IMR-90 (cell line): ENCODE results near the gene TENT4B. TPM values are rescaled to one million over a fixed set of nuclear protein-coding genes. Genes with fewer than 3 reads are reported as not detected.

Source experiments
- ATAC-seq: fragments of 200-7000 bp; cut with Tn5 transposase; 2 replicates; pipeline ENCODE4 v1.9.1; 2020; ENCODE audit warnings: low read depth, mild to moderate bottlenecking, moderate library complexity
- BruUV-seq: library from RNA; stranded (reverse); fragments of 400-500 nt; replicated peaks from 2 replicates; lab custom pipeline; 2021; lab: Mats Ljungman, UMichigan
- CTCF ChIA-PET: fragments of 300-600 bp; formaldehyde crosslinking; extraction: SDS; loops from one replicate; lab custom pipeline; 2021; ENCODE audit warnings: antibody characterized with exemption; lab: Yijun Ruan, JAX
- POLR2A ChIA-PET: fragments of 300-600 bp; sonication (Branson Sonifier 250); formaldehyde crosslinking; loops from one replicate; lab custom pipeline; 2022; ENCODE audit warnings: antibody characterized with exemption; ENCODE audit not compliant: unreplicated experiment; lab: Charles Lee
- DNase-seq: peaks from one replicate; pipeline ENCODE4 v3.0.0; 2013
- H2AFZ ChIP-seq: replicated peaks from 2 replicates; pipeline ENCODE3; 2013; ENCODE audit warnings: low read length, mild to moderate bottlenecking; ENCODE audit not compliant: poor library complexity
- H2AK5ac ChIP-seq: 2 replicates; pipeline ENCODE4 v1.6.1; 2013; ENCODE audit warnings: low read depth, low read length, inconsistent platforms
- H2AK9ac ChIP-seq: replicated peaks from 2 replicates; pipeline ENCODE3; 2013; ENCODE audit warnings: mild to moderate bottlenecking, low read depth, low read length, moderate library complexity; ENCODE audit not compliant: poor library complexity
- H2BK120ac ChIP-seq: 2 replicates; pipeline ENCODE4 v1.6.1; 2013; ENCODE audit warnings: low read depth, low read length, inconsistent platforms
- H2BK15ac ChIP-seq: 3 replicates; pipeline ENCODE4 v1.6.1; 2013; ENCODE audit warnings: low read depth, low read length, inconsistent platforms
- H2BK20ac ChIP-seq: 2 replicates; pipeline ENCODE4 v1.6.1; 2013; ENCODE audit warnings: low read depth, mild to moderate bottlenecking, inconsistent platforms, low read length, moderate library complexity
- H2BK5ac ChIP-seq: 2 replicates; pipeline ENCODE4 v1.6.1; 2013; ENCODE audit warnings: mild to moderate bottlenecking, low read depth, low read length, inconsistent platforms; ENCODE audit not compliant: poor library complexity, severe bottlenecking
- H3K14ac ChIP-seq: replicated peaks from 2 replicates; pipeline ENCODE4 v1.6.1; 2013; ENCODE audit warnings: low read depth, low read length, inconsistent platforms
- H3K18ac ChIP-seq: 2 replicates; pipeline ENCODE4 v1.6.1; 2013; ENCODE audit warnings: low read depth, low read length, control low read depth
- H3K23ac ChIP-seq: 2 replicates; pipeline ENCODE4 v1.6.1; 2013; ENCODE audit warnings: low read depth, low read length, inconsistent platforms
- H3K27ac ChIP-seq: 2 replicates; pipeline ENCODE4 v1.5.1; 2013; ENCODE audit warnings: mild to moderate bottlenecking, control low read depth, low read length; ENCODE audit not compliant: insufficient read depth
- H3K27me3 ChIP-seq: 2 replicates; pipeline ENCODE4 v1.6.1; 2013; ENCODE audit warnings: low read length; ENCODE audit not compliant: control insufficient read depth, insufficient read depth
- H3K36me3 ChIP-seq: 2 replicates; pipeline ENCODE4 v1.6.1; 2013; ENCODE audit warnings: low read length, mixed read lengths; ENCODE audit not compliant: control insufficient read depth, insufficient read depth
- H3K4ac ChIP-seq: 2 replicates; pipeline ENCODE4 v1.6.1; 2013; ENCODE audit warnings: low read depth, low read length, inconsistent platforms
- H3K4me1 ChIP-seq: 2 replicates; pipeline ENCODE4 v1.6.1; 2013; ENCODE audit warnings: low read length, mixed read lengths; ENCODE audit not compliant: control insufficient read depth, insufficient read depth
- H3K4me2 ChIP-seq: 2 replicates; pipeline ENCODE4 v1.6.1; 2013; ENCODE audit warnings: low read depth, mild to moderate bottlenecking, control low read depth, low read length, moderate library complexity
- H3K4me3 ChIP-seq: 2 replicates; pipeline ENCODE4 v1.5.1; 2013; ENCODE audit warnings: low read depth, mild to moderate bottlenecking, control low read depth, low read length, moderate library complexity; ENCODE audit not compliant: insufficient read depth
- H3K56ac ChIP-seq: 2 replicates; pipeline ENCODE4 v1.6.1; 2013; ENCODE audit warnings: low read length, inconsistent platforms; ENCODE audit not compliant: insufficient read depth; ENCODE audit errors: extremely low read depth
- H3K79me1 ChIP-seq, 2 experiments: 2 replicates each; pipeline ENCODE4 v1.6.1; 2013; ENCODE audit warnings: low read length in 2 of 2, inconsistent platforms in 1 of 2, low read depth in 1 of 2
- H3K9ac ChIP-seq: 2 replicates; pipeline ENCODE4 v1.6.1; 2013; ENCODE audit warnings: low read depth, low read length, control low read depth
- H3K9me1 ChIP-seq: 2 replicates; pipeline ENCODE4 v1.6.1; 2013; ENCODE audit warnings: low read length, inconsistent platforms; ENCODE audit not compliant: insufficient read depth
- H3K9me3 ChIP-seq: 2 replicates; pipeline ENCODE4 v1.6.1; 2013; ENCODE audit warnings: low read length; ENCODE audit not compliant: control insufficient read depth, insufficient read depth
- H4K20me1 ChIP-seq: 2 replicates; pipeline ENCODE4 v1.6.1; 2013; ENCODE audit warnings: low read length, inconsistent platforms; ENCODE audit not compliant: insufficient read depth
- H4K5ac ChIP-seq: 2 replicates; pipeline ENCODE4 v1.6.1; 2013; ENCODE audit warnings: mild to moderate bottlenecking, low read depth, low read length, control low read depth
- H4K8ac ChIP-seq, 2 experiments: 2 replicates each; pipeline ENCODE4 v1.6.1; 2013; ENCODE audit warnings: low read depth in 2 of 2, low read length in 2 of 2, control low read depth in 1 of 2, inconsistent platforms in 1 of 2
- H4K91ac ChIP-seq: 2 replicates; pipeline ENCODE4 v1.6.1; 2013; ENCODE audit warnings: low read depth, low read length, inconsistent platforms; ENCODE audit not compliant: insufficient read depth
- BHLHE40 ChIP-seq: fragments of 150-350 bp; IDR thresholded peaks from 2 replicates; pipeline ENCODE4 v1.6.1; 2016; ENCODE audit warnings: mild to moderate bottlenecking, low read depth, low read length
- CHD1 ChIP-seq: IDR thresholded peaks from 2 replicates; pipeline ENCODE4 v1.6.1; 2012; ENCODE audit warnings: low read depth, low read length, improper control_type of control experiment
- CTCF ChIP-seq: conservative IDR thresholded peaks from 2 replicates; pipeline ENCODE4 v1.5.1; 2012; ENCODE audit warnings: mild to moderate bottlenecking, low read depth, low read length, improper control_type of control experiment
- ELK1 ChIP-seq: fragments of 150-350 bp; IDR thresholded peaks from 2 replicates; pipeline ENCODE4 v1.6.1; 2016; ENCODE audit warnings: low read depth, mild to moderate bottlenecking, low read length, moderate library complexity, borderline replicate concordance
- MAFK ChIP-seq: IDR thresholded peaks from 2 replicates; pipeline ENCODE4 v1.6.1; 2012; ENCODE audit warnings: low read depth, low read length, improper control_type of control experiment
- MAZ ChIP-seq: IDR thresholded peaks from 2 replicates; pipeline ENCODE4 v1.6.1; 2012; ENCODE audit warnings: low read depth, mild to moderate bottlenecking, low read length, improper control_type of control experiment, moderate library complexity, borderline replicate concordance
- MXI1 ChIP-seq: IDR thresholded peaks from 2 replicates; pipeline ENCODE4 v1.6.1; 2012; ENCODE audit warnings: low read depth, mild to moderate bottlenecking, low read length, moderate library complexity, borderline replicate concordance
- NFE2L2 ChIP-seq: fragments of 150-350 bp; IDR thresholded peaks from 2 replicates; pipeline ENCODE4 v1.6.1; 2016; ENCODE audit warnings: low read depth, mild to moderate bottlenecking, low read length
- POLR2A ChIP-seq: IDR thresholded peaks from 2 replicates; pipeline ENCODE4 v1.6.1; 2012; ENCODE audit warnings: mild to moderate bottlenecking, low read depth, low read length
- RAD21 ChIP-seq: IDR thresholded peaks from 2 replicates; pipeline ENCODE4 v1.6.1; 2012; ENCODE audit warnings: low read length, improper control_type of control experiment
- RCOR1 ChIP-seq: IDR thresholded peaks from 2 replicates; pipeline ENCODE4 v1.6.1; 2012; ENCODE audit warnings: mild to moderate bottlenecking, low read length, improper control_type of control experiment; ENCODE audit not compliant: insufficient replicate concordance
- SMC3 ChIP-seq: fragments of 150-350 bp; IDR thresholded peaks from 2 replicates; pipeline ENCODE4 v1.6.1; 2016; ENCODE audit warnings: low read depth, mild to moderate bottlenecking, antibody characterized with exemption, low read length, moderate library complexity
- WGBS, 2 experiments: methylation state at CpG; one replicate each; pipeline versions ENCODE4 v1.1.5 to v1.1.7; 2013; ENCODE audit warnings: missing lambda C conversion rate in 2 of 2; ENCODE audit not compliant: insufficient read length in 1 of 2; ENCODE audit errors: extremely low coverage in 2 of 2; 5-methylcytosine and 5-hydroxymethylcytosine counted together
- dilution Hi-C: fragments of 300-500 bp; cut with HindIII; formaldehyde crosslinking; loops from one replicate; pipeline ENCODE4 v1.14.3; 2018; ENCODE audit warnings: low sequenced_read_pairs; ENCODE audit not compliant: unreplicated experiment
- in situ Hi-C: fragments of 300-500 bp; cut with MboI; formaldehyde crosslinking; loops from 3 replicates; pipeline ENCODE4 v1.14.3; 2019; ENCODE audit warnings: low sequenced_read_pairs, inconsistent platforms, mixed read lengths
- intact Hi-C: fragments of 100-400 bp; cut with micrococcal nuclease; formaldehyde crosslinking; loops from 2 replicates; pipeline ENCODE4 v1.10.0; 2022
- polyA plus RNA-seq, 3 experiments: library from polyadenylated mRNA; depleted of rRNA; stranded (reverse); fragments of >200 nt; gene quantifications; 2 replicates each; pipeline ENCODE4 v1.2.3, GENCODE V29; 2012; ENCODE audit warnings: low replicate concordance in 1 of 3
- total RNA-seq: library from RNA; depleted of rRNA; stranded (reverse); fragments of >200 nt; gene quantifications from 2 replicates; pipeline ENCODE4 v1.2.3, GENCODE V29; 2012

The TENT4B gene
- total and polyA plus RNA-seq, 2 of the 4 experiments (the other 2 are of a cell fraction), result 4.1 to 7.0 TPM

GRCh38 chr16:50198802-50199403 is 45.8 kb downstream of the TENT4B start:
- no TSS peak for BruUV-seq
- Histone ChIP-seq H2AFZ (no peak overlapping the region), H3K27me3 (no peaks in the 10 kb centered on the region), H2BK5ac (no peak overlapping the region), H2BK15ac (no peak overlapping the region), H4K5ac (no peak overlapping the region), H3K4me2 (no peak overlapping the region), H4K91ac (no peak overlapping the region), H4K8ac (no peak overlapping the region), H3K23ac (no peak overlapping the region), H2BK20ac (no peak overlapping the region), H3K56ac (no peak overlapping the region), H3K9me3 (no peaks in the 10 kb centered on the region), H4K20me1 (no peaks in the 10 kb centered on the region), H2BK120ac (no peak overlapping the region), H3K4me3 (no peak overlapping the region), H3K27ac (no peak overlapping the region), H3K9me1 (peaks cover 10% of the 10 kb centered on the region), H3K4me1 (peaks cover 15% of the 10 kb centered on the region), H3K18ac (no peak overlapping the region), H2AK9ac (no peak overlapping the region), H3K9ac (no peak overlapping the region), H3K14ac (0 out of 2 replicates have a peak overlapping the region, but pooled peaks have one; percentile 5), H3K79me1 (peaks cover 29 to 58% of the 10 kb centered on the region in 2 experiments), H3K4ac (no peak overlapping the region; the same call in 1 of the 2 replicates), H3K36me3 (no peaks in the 10 kb centered on the region), H2AK5ac (peak overlapping the region; percentile 67; the same call in 1 of the 2 replicates)
- in situ Hi-C loops, result no loop called here
- WGBS, 2 experiments, result no CpG with 5 or more reads among the region's 4 CpGs
- intact Hi-C loops, result no loop called here
- dilution Hi-C loops, result no loop called here
- DNase-seq, result no peak
- TF ChIP-seq BHLHE40 (no peak), NFE2L2 (no peak), MAZ (no peak), POLR2A (no peak), RAD21 (no peak), CHD1 (no peak), ELK1 (no peak), MAFK (no peak), SMC3 (no peak), RCOR1 (no peak), MXI1 (no peak), CTCF (no peak)
- ATAC-seq, result no peak
- POLR2A ChIA-PET, result no interaction called here
- CTCF ChIA-PET, result no interaction called here
